Measurements from ENCODE around the gene SCLT1. TPM values are rescaled to one million over a fixed set of nuclear protein-coding genes. Genes with fewer than 3 reads are reported as not detected.

Gene SCLT1
- total RNA-seq, 2 experiments from 2014 or later: 18.2 to 18.8 TPM

DNA sequence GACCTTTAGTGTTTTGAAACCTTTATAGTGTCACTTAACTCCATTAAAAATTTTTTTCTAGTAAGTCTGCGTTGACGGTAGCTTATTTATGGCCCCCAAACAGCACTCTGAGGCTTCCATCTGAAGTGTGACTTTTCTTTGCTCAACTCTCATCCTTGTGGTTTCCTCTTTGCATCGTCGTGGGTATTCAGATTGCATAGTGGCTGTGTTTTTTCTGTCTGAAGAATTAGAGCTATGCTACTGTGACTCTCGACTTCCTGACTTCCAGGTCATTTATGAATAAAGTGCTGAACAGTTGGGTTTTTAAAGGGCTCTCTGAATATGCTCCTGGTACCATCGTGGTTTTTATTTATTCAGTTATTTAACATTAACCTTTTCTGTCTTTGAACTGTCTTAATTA, 238.9 kb downstream of the SCLT1 start:
- ChIA-PET CTCF (interaction anchor here (0.8 to 2.5 kb wide), 2 partner anchors 9 to 79 kb away, joined by 3 to 9 read pairs; no protein-coding TSS in a partner anchor), POLR2A (interaction anchor here (0.6 to 2.4 kb wide), 2 partner anchors 41 to 42 kb away, joined by 5 to 14 read pairs; no protein-coding TSS in a partner anchor)

GRCh38 chr4:128853741-128854140, 239.6 kb downstream of the SCLT1 start:
- ChIA-PET CTCF (interaction anchor here (0.8 to 2.5 kb wide), 2 partner anchors 10 to 78 kb away, joined by 3 to 9 read pairs; no protein-coding TSS in a partner anchor), POLR2A (interaction anchor here (2.4 kb wide), 1 partner anchor 42 kb away, joined by 14 read pairs; no protein-coding TSS in a partner anchor)

DNA sequence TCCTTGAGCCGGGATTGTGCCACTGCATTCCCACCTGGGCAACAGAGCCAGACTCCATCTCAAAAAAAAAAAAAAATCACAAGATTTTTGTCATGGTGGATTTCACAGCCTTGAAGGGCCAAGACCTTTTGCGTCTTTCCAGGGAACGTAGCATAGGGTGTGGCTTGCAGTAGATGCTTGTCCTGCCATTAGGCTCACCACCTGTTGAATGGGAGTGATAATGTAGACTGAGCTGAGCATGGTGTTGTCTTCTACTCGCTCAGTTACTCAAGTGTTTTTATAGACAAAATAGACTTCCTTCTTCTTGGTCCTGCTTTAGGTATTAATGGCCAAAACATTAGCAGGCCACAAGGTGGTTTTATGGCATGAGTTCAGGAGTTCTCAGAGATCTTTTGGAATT, 243.1 kb downstream of the SCLT1 start:
- ChIA-PET POLR2A (no interaction called here), CTCF (interaction anchor here (1.2 kb wide), 1 partner anchor 67 kb away, joined by 3 read pairs; no protein-coding TSS in a partner anchor)

DNA sequence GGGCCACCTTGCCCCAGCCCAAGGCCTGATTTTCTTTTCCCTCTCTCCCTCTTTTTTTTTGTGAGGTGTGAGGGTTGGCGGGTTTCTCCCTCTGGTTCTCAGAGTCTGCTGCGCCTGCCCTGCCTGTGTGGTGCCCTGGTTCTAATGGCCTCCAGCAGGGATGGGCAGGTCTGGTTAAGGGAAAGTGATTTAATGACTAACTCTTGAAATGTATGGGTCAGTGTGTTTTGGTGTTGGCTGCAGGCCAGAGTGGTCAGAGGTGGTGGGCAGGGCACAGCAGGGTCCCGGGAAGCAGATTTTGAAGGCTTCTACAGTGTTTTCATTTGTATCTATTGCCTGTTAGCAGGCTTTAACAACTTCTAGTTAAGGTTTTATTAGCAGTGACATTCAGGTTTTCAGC, 244.9 kb downstream of the SCLT1 start:
- ChIA-PET POLR2A (no interaction called here), CTCF (no interaction called here)

- ChIA-PET POLR2A (no interaction called here), CTCF (no interaction called here)
Measured at GRCh38 chr4:128847082-128847724, 246.1 kb downstream of the SCLT1 start.

DNA sequence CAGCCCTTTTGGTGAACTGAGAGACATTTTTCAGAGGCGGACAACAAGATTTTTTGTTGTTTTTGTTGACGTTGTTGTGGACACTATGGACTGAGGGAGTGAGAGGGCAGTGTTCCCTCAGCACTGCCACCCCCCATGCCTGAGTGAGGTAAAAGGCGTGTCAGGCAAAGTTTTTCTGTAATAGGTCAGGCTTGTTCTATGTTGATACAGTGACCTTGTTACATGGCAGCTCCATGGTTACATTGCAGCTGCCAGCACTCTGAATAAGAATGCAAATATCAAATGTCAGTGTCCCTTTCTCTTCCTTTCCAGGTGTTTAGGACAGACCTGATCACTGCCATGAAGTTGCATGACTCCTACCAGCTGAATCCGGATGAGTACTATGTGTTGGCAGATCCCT, 247.3 kb downstream of the SCLT1 start:
- POLR2A ChIA-PET: no interaction called here
- CTCF ChIA-PET: no interaction called here

- POLR2A ChIA-PET: no interaction called here
- CTCF ChIA-PET: no interaction called here
Measured at GRCh38 chr4:128844931-128845330, 248.4 kb downstream of the SCLT1 start.

DNA sequence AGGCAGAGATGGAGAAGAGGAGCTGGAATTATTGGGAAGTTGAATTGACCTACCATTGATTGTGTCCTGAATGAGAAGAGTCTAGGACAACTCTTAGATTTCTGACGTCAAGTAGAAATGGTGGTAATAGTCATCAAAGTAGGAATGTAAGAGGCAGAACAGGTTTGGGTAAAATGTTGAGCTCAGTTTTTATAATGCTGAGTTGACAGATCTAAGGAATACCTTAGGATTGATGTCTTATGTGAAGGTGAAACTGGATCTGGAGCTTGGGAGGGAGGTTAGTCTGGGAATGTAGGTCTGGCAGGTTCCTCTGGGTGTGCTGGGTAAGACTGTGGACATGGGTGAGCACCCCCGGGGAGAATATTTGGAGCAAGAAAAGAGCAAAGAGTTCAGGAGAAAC, 251.9 kb downstream of the SCLT1 start:
- ChIA-PET CTCF (no interaction called here), POLR2A (interaction anchor here (1.3 kb wide), 1 partner anchor 29 kb away, joined by 4 read pairs; no protein-coding TSS in a partner anchor)

DNA sequence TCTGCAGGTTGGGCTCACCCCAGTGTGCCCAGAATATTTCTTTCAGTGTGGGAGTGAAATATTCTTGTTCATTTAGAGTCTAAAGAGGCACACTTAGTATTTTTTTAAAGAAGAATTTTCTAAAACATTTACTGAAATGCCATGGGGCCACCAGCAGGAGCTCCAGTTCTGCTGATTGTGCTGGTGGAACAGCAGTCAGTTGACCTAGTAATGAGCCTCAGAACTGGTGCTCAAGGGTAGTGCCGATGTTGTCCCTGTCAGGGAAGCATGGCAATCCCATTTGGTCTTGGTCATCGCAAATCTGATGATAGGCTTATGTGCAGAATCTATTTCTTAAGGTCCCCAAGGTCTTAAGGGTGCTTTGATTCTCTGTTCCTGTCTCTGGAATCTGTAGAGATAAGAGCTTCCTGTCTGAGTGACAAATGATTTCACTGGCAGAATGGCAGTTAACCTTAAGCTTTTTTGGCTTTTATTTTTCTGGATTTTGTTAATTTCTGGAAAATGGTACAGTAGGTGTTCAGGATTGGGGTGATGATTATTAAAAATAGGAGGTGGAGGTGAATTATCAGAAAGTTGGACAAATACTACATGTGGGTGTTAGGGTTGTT, 252.5 kb downstream of the SCLT1 start:
- POLR2A ChIA-PET: interaction anchor here (1.3 kb wide), 1 partner anchor 28 kb away, joined by 4 read pairs; no protein-coding TSS in a partner anchor

GRCh38 chr4:128837679-128838078, 255.7 kb downstream of the SCLT1 start:
- ChIA-PET POLR2A (interaction anchor here (0.5 to 0.6 kb wide), 2 partner anchors 24 to 28 kb away, joined by 5 to 7 read pairs; no protein-coding TSS in a partner anchor), CTCF (no interaction called here)

More for the DNA sequence above, 252.5 kb downstream of the SCLT1 start:
- CTCF ChIA-PET: no interaction called here

DNA sequence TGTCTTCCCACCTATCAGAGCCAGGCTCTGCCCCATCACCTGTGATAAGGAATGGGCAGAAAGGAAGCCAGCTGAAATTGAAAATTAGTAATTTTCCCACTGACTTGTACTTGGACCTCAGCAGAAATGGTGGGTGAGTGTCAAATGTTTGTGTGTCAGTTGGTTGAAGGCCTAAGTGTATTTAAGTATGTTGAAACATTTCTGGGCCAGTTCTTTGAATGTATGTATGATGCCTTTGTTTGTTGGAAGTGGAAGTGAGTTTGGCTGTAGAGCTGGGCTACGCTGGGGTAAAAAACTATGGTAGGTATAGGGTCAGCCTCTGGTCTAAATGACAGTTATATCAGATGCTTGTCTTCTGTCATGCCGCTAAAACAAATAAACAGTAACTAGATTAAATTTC, 256.1 kb downstream of the SCLT1 start:
- POLR2A ChIA-PET: interaction anchor here (0.5 kb wide), 1 partner anchor 27 kb away, joined by 7 read pairs; no protein-coding TSS in a partner anchor
- CTCF ChIA-PET: no interaction called here

GRCh38 chr4:128835498-128836222, 257.7 kb downstream of the SCLT1 start:
- POLR2A ChIA-PET: no interaction called here

More at GRCh38 chr4:128835498-128836222, 257.7 kb downstream of the SCLT1 start:
- CTCF ChIA-PET: no interaction called here

Other genes with a start within 250 kb of the SCLT1 start
- 10 to 100 TPM in 1 of 2 experiments, 1 to 10 TPM in 1; 9.0 to 10.1 TPM for gene C4orf33, start 2.6 kb upstream of the SCLT1 start, total RNA-seq

All from activated CD8-positive, alpha-beta memory T cell treated with anti-CD3 and anti-CD28 coated beads for 36 hours (primary cell).